Measurements from ENCODE around the gene POLN.

Gene POLN

GRCh38 chr4:2262145-2262943 is 20.4 kb upstream of the POLN start:
- DNase-seq (ENCODE audit: low spot score), result peak; percentile 100

GRCh38 chr4:2261853-2262144 is 19.9 kb upstream of the POLN start, which contains the start of gene MXD4:
TSS of gene MXD4 (minus strand) at chr4:2262109. CDS start at chr4:2261980, 129 bp downstream.
- DNase-seq (ENCODE audit: low spot score), result no peak

GRCh38 chr4:2261110-2261852 is 19.4 kb upstream of the POLN start:
- DNase-seq (ENCODE audit: low spot score), result peak; percentile 56

GRCh38 chr4:2260344-2261109 is 18.6 kb upstream of the POLN start:
- DNase-seq (ENCODE audit: low spot score), result no peak

- no peak for DNase-seq (ENCODE audit: low spot score)
Measured at GRCh38 chr4:2259541-2260343, 17.8 kb upstream of the POLN start.

GRCh38 chr4:2259036-2259540 is 17.2 kb upstream of the POLN start:
- no peak for DNase-seq (ENCODE audit: low spot score)

GRCh38 chr4:2258091-2259035 is 16.4 kb upstream of the POLN start:
- DNase-seq (ENCODE audit: low spot score), result no peak

GRCh38 chr4:2257361-2258081 is 15.6 kb upstream of the POLN start:
- DNase-seq (ENCODE audit: low spot score), result no peak

GRCh38 chr4:2256781-2257191 is 14.9 kb upstream of the POLN start:
- no peak for DNase-seq (ENCODE audit: low spot score)

- DNase-seq (ENCODE audit: low spot score), result no peak
Measured at GRCh38 chr4:2256156-2256731, 14.3 kb upstream of the POLN start.

GRCh38 chr4:2255501-2256155 is 13.7 kb upstream of the POLN start:
- DNase-seq (ENCODE audit: low spot score), result no peak

- DNase-seq (ENCODE audit: low spot score), result no peak
Measured at GRCh38 chr4:2254665-2255500, 13.0 kb upstream of the POLN start.

GRCh38 chr4:2253160-2254084 is 11.5 kb upstream of the POLN start:
- DNase-seq (ENCODE audit: low spot score), result no peak

GRCh38 chr4:2252530-2253091 is 10.7 kb upstream of the POLN start:
- no peak for DNase-seq (ENCODE audit: low spot score)

GRCh38 chr4:2251795-2252529 is 10.0 kb upstream of the POLN start:
- DNase-seq (ENCODE audit: low spot score), result no peak

Measured in HuH-7 (cell line).